ENCODE data around the gene LAMC1.
"Not testable (repeated sequence)": the region's sequence is repeated elsewhere in the genome, so short reads cannot be mapped to it uniquely, and the experiment has no call there.

LAMC1 gene

DNA sequence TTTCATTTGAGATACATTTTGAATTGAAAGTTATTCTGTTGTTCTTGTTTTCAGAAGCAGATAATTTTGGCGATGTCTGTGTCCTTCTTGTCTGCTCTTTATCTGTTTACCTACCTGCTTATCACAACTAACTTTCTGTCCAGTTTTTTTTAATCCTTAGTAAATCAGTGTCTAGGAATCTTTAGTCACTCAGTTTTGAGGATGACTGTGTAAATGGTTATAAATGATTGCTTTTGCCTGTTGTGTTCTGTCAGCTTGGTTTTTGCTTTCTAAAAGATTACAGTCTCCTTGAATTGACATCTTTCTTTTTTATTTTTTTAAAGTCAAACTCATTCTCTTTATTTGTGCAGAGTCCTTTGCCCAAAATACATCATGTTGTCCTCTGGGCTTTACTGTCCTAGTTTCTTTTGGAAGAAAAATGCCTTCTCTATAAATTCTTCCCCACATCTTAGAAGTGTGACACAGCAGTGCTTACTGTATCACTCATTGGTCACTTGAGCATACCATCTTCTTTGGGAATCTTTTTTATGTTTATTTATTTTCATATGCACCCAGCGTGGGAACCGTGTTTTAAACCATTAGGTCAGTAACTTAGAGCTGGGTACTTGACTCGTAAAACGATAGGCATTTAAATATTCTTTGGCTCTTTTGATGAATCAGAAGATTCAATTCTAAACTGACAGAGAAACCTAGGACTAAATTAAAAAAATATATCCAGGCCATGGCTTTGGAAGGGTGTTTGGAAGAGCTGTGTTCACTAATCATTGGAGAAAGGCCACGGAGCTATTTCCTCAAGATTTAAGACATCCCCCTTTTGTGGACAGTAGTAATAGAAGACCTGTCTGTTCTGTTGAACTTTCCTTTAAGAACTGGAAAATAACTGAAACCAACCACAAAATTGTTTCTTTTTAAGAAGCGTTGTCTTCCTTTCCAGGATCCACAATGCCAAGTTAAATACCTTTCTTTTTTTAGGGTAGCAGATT lies 20.9 kb downstream of the LAMC1 start:
- DNase-seq, result no peak

DNA sequence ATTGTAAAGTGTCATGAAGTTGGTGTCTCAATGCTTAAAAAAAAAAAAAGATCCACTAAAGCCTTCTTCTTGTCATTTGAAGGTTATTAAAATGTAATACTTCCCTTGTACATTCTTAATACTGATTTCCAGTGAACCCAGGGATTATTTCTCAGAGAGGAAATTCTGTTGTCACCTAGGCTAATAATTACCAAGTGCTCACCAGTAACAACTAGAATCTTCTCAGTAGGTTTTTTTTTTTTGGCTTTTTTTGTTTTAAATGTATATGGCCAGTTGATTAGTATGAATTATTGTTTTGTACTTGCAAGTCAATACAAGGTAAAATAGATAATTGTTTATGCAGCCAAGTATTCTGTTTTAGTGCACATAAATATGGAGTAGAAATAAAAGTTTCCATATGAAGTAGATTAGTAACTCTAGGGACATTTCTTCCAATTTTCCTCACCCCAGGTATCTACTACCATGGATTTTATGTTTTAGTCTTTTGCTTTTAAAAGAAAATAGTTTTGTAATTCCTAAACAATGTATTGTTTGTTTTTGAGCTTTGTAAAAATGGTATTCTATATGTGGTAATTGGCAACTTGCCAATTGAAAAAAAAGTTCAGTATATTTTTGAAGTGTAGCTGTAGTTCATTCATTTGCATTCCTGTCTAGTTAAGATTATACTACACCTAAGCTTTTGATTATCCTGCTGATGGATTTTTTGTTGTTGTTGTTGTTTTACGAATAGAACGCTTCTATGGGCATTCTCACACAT lies 21.9 kb downstream of the LAMC1 start:
- no peak for DNase-seq

DNA sequence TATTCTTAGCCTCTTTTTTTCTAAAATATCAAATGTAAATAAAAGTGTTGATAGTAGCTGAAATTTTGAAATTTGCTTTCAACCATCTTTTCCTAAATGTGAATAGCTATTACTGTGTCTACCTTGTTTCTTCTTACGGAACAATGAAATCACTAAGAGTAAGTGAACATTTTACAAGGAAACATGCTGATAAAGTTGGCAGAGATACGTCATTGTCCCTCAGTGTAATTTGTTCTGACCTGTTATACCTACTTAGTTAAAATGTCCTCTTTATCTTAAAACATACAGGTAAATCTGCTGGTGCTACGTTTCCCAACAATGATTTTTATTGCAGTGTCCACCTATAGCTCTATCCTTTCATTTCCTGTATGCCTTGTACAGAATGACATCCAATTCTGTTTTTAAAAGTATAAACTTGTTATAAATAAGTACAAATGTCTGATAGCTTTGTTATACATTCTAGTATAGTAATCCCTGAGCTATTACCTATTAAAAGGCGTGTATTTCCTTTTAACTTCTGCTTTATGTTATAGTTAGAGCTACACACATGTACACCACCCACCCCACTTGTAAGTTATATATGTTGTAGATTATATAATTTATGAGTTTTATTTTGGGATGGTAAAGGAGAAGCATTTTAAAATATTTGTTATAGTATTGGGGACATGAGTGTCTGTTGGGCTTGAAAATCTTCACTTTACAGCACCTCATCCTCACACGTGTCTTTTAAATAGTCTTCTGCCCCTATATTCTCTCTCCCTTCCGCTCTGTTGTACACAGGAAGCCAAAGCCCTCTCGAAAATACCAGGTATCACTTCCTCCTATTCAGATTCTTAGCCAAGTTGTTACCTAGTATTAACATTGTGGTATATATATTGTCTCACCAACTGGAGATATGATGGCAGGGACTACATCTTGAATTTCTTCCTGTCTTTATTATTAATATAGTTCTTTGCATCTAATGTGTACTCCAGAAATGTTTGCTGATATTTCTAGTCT lies 25.2 kb downstream of the LAMC1 start:
- no peak for DNase-seq

DNA sequence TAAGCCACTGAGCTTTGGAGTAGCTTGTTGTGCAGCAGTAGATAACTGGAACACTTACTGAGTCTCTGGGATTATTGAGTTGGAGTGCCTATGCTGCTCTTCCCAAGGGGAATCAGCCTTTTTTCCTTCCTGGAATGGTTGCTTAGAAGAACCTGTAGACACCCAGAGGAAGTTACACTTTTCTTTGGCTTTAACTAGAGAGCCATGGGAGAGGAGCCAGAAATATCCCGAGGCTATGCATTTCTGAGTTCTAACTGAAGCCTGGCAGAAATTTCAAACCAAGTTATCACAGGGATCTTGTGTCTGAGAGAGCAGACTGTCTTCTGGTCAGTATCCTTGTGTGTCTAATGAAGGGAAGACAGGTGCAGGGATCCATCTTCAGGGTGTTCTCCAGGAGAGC lies 28.3 kb downstream of the LAMC1 start:
- DNase-seq, result no peak

DNA sequence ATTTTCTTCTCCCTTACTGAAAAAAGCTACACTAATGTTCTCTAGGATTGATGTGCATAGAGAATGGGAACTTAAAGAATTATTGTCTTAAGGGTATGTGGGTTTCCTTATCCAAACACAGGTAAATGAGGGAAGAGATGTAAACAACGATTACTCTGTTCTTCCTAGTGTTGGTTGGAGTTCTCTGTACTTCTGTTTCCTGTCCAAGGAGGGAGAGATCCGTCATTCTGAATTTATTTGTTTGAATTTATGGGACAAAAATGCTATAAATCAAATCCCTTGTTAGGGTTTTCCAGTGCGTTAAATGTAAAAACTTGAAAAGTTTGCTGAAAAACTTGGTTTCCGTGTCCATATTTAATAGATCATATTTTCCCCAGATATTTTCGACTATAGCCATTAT lies 29.6 kb downstream of the LAMC1 start:
- no peak for DNase-seq

DNA sequence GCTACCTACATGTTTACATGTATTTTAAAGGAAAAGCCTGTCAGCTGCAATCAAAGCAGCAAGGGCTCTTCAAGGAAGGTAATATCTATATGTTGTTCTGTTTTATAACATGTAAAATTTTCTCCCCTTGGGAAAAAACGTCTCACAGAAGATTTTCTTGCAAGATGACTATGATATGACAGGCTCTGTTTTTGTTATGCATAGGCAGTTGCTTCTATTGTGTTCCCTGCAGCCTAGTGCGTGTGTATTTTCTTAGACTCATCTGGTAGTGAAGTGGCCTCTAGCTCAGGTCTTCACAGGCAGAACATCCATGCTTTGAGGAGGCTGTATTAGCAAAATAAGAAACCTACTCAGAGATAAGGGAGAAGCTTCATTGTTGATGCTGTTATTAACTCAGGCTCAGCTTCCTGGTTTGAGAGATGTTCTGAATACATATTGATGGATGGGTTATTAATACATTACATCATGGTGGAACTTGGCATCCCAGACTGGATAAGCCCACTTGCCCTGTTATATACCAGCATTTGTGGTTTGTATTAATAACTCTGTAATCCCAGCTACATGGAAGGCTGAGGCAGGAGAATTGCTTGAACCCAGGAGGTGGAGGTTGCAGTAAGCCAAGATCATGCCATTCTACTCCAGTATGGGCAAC lies 35.8 kb downstream of the LAMC1 start:
- no peak for DNase-seq

DNA sequence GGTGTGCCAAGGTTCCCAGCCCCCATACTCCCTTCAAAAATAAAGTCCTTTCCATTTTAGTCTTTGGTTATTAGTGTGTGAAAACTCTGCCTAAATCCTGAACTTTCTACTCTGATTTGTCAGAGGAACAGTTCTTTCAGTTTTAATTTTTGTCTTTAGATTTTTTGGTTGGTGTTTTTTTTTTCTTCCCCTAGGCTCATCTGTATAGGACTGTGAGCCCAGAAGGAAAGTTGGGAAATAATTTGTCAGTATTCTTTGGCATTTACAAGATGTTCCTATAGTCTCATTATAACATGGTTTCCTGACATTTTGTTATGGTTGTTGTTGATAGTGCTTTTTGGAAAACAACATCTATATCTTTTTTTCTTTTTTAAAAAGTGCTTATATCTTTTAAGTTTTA lies 38.0 kb downstream of the LAMC1 start:
- no peak for DNase-seq

DNA sequence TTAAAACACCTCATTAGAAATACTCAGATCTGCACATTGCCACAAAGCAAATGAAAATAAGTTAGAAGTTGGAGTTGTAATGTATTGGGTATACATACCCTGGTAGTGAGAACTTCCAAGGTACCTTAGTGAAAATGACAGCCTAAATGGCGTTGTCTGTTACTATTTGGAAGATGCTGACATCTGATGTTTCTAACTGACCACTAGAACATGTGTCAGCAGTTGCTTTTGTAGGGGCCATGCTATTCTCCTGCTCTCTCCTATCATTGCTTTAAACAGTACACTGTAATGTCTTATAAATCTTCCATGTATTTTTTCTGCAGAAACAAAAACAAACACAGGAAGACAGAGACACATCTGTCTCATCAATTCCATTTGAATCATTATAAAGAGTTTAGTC lies 40.1 kb downstream of the LAMC1 start:
- no peak for DNase-seq

DNA sequence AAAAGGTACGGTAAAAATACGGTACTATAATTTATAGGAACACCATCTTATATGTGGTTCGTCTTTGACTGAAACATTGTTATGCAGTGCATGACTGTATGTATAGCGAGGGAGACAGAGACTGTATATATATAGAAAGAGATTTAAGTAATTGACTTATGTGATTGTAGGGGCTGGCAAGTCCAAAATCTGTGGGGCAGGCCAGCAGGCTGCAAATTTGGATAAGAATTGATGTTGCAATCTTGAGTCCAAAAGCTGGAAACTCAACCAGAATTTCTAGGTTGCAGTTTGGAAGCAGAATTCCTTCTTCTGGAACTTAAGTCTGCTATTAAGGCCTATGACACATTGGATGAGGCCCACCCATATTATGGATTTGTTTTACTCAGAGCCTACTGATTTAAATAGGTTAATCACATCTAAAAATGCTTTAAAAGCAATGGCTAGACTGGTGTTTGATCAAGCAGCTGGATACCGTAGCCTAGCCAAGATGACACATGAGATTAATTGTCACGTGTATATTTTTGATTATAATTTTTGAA lies 42.0 kb downstream of the LAMC1 start:
- DNase-seq, result no peak

DNA sequence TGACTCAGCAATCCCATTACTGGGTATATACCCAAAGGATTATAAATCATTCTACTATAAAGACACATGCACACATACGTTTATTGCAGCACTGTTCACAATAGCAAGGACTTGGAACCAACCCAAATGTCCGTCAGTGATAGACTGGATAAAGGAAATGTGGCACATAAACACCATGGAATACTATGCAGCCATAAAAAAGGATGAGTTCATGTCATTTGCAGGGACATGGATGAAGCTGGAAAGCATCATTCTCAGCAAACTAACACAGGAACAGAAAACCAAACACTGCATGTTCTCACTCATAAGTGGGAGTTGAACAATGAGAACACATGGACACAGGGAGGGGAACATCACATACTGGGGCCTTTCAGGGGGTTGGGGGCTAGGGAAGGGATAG lies 43.2 kb downstream of the LAMC1 start:
- not testable (repeated sequence) for DNase-seq

DNA sequence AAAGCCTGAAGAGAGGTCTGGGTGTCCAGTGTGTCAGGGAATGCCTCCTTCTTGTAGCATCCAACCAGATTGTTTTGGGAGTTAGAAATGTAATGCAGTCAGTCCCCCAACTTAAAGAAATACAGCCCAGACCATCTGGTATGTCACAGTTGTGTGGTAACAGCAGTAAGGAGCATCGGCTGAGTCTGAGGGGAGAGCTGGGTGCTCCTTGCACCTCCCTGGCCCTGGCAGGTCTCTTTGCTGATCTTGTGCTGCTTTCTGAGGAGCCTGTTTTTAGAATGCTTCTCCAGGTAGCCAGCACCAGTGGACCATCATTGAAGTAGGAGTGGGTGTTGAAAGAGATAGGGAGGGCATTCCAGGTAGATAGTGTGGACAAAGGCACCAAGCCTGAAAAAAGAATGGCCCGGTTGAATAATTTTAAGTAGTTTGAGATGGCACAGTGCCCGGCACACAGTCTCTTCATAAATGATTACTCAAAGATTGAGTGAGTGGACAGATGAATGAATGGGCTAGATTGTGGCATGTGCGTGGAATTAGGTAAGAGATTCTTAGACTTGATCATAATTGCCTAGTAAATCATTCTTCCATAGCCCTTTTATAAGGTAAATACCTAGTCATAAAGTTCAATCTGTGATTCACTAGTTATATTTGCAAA lies 46.5 kb downstream of the LAMC1 start:
- DNase-seq, result no peak

DNA sequence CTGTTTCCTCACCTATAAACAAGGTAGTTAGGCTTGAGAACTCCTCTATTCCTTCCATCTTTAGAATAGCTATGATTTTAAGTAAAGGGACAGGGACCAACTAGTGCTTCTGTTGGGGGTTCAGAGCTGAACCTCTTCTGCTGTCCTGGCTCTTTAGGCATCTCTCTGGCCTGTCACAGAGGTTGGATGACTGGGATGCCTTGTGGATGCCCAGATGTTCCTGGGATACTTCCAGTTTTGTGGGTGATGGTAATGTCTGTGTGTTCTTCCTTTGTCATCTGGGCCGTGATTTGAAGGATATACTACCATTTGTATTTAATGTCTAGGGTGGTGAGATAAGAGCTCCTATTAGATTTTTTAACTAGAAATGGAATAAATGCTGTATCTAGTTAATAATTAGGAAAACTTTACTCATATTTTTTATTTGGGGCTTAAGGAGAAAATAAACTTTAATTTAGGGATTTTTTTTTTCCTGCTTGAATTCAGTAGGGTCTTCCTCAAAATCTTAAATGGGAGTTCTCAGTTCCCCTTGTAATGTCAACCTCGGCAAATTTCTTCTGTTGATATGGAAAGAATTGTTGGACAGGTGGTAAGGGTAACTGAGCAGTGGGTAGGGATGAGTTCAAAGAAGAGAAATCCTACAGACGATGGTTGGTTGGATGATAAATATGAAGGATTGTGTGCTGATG lies 47.2 kb downstream of the LAMC1 start:
- DNase-seq, result no peak

DNA sequence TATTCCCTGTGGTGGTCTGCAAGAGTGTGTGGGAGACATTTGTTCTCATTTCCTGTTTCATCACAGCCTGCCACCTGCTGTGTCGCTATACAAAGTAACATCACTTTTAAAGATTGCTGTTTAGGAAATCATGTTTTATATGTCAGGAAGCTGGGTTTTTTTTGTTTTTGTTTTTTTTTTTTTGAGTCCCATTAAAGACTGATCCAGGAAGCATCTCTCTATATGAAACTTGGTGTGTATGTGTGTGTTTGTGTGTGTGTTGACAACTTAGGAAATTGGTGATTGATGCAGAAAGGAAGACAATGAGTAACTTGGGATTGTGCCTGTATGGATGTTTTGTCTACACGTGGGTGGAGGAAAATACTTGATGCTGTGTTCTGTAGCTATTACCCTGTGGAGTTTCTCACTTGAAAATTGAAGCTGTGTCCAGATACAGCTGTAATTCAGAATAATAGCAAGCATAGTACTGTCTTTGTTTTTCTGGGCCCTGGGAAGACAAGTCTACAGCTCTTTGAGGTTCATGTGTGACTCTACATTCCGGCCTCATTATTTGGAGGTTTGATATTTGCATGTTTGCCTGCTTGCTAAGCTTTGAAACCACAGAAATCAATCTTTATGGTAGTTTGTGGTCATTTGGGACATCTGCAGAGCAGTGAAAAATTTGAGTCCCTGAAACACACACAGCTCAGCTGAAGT lies 47.9 kb downstream of the LAMC1 start:
- DNase-seq, result no peak

DNA sequence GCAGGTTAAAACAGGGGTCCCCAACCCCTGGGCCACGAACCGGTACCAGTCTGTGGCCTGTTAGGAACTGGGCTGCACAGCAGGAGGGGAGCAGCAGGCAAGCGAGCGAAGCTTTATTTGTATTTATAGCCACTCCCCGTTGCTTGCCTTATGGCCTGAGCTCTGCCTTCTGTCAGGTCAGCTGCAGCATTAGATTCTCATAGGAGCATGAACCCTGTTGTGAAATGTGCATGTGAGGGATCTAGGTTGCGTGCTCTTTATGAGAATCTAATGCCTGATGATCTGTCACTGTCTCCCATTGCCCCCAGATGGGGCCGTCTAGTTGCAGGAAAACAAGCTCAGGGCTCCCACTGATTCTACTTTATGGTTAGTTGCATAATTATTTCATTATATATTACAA lies 49.4 kb downstream of the LAMC1 start:
- not testable (repeated sequence) for DNase-seq

DNA sequence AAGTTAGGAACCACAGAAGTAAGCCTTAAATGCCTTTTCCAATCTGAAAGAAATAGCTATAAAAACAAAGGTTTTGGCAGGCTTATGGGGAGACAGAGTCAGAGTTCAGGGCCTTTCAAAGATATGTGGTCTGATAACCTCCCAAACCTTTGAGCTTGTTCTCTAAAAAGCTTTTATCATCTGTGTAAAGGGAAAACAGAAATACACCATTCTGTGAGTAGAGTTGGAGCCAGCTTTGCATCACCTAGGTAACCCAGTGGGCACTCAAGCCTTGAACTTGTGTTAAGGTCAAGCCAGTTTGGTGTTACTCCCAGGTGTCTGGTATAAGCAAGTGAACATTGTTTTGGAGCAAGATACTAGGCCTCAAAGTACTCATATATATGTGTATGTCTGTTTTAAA lies 50.1 kb downstream of the LAMC1 start:
- DNase-seq, result no peak

DNA sequence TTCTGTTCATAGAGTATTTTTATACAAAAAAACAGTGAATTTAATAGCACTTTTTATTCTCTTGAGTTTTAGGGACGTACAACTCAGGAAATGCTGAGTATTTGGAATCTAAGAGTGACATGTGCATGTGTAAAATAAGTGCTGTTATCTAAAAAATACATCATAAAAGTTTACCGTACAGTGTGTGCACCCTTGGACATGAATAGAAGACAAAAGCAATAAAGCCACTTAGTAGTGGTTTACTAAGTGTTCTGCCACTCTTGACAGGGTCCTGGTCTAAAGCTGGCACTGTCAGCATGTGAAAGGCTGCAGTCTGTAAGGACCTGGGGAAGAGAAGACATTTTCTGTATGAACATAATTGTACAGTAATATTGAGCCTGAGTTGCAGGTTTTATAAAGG lies 51.0 kb downstream of the LAMC1 start:
- DNase-seq, result no peak

DNA sequence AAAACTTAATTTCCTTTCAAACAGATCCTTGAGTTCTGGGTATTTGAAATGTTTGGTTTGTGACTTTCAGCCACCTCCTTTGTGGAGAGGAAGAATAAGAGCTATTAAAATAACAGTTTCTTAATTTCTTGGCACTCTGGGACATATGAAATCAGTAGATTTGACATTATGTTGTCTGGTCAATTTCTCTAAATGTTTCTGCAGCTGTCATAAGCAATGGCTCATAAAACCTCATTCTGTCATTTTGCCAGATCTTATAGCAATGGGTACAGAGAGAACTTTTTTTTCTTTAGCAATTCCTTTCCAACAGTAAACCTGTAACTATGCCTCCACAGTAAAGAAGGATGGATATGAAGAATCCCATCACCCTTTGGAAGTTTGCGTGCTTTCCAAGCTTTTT lies 52.6 kb downstream of the LAMC1 start:
- DNase-seq, result no peak

DNA sequence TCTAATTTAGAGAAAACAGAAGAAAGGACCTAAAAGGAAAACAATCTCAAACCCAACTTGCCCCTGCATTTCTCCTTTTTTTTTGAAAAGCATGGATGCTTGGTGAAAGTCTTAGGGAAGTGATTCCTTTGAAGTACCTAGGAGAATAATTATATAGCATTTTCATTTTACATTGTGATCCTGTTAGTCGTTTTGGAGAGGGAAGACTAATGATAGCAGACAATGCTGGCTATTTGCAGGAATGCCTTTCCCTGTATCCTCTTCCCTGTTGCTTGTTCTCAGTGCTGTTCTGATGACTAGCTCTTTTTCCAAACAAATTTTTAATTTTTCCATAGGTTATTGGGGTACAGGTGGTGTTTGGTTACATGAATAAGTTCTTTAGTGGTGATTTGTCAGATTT lies 53.9 kb downstream of the LAMC1 start:
- no peak for DNase-seq

DNA sequence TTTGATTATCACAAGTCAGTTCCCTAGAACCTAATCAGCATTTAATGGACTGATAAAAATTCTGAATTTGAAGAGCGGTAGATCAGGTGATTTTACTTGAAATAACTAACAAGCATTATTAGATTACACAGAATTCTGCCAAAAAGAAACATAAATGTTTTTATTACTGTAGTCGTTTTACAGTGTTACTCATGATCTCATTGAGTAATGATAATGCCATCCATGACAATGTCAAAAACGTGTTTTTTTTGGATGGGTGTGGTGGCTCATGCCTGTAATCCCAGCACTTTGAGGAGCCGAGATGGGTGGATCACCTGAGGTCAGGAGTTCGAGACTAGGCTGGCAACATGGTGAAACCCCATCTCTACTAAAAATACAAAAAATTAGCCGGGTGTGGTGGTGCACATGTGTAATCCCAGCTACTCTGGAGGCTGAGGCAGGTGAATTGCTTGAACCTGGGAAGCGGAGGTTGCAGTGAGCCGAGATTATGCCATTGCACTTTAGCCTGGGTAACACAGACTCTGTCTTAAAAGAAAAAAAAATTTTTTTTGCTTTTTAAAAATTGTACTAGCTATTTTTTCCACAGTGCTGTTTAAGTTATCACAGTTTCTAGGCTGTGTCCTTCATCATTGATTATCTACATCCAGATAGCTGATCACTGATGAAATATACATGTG lies 56.6 kb downstream of the LAMC1 start:
- DNase-seq, result no peak

DNA sequence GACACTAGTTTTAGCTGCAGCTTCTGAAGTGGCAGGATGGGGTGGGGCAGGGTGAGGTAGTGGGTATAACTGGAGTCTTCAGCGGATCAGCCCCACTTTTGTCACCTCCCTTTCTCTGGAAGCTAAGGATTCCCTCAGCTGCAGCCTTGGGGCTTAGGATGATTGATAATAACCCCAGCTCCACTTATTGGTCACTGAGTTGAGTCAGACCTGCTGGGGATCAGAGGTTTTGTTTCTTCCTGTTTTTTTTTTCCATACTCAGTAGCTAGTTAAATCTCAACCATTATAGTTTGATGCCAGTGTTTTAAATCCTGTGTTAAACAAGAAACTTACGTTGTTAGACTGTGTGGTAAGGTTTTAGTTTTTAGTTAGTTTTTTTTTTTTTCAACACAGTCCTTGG lies 57.2 kb downstream of the LAMC1 start:
- no peak for DNase-seq
